GM19438 (cell line): ENCODE measurements around the gene TANC1.

Source experiments
- ATAC-seq: cut with Tn5 transposase; IDR thresholded peaks from one replicate; pipeline ENCODE4 v1.9.1; 2021; ENCODE audit warnings: low read depth; ENCODE audit not compliant: unreplicated experiment

The TANC1 gene

GRCh38 chr2:159109517-159109916 lies 141.1 kb downstream of the TANC1 start:
- no peak for ATAC-seq

- no peak for ATAC-seq
Measured at GRCh38 chr2:159110784-159111183, 142.3 kb downstream of the TANC1 start.

- no peak for ATAC-seq
Measured at GRCh38 chr2:159111346-159111927, 143.0 kb downstream of the TANC1 start.

GRCh38 chr2:159114835-159115234 lies 146.4 kb downstream of the TANC1 start:
- no peak for ATAC-seq

- ATAC-seq: no peak
Measured at GRCh38 chr2:159116922-159117321, 148.5 kb downstream of the TANC1 start.

- ATAC-seq: no peak
Measured at GRCh38 chr2:159117658-159118057, 149.2 kb downstream of the TANC1 start.

- ATAC-seq: peak; percentile 93
Measured at GRCh38 chr2:159118115-159118858, 149.8 kb downstream of the TANC1 start.

GRCh38 chr2:159118859-159119500 lies 150.5 kb downstream of the TANC1 start:
- ATAC-seq: no peak

GRCh38 chr2:159119652-159120257 lies 151.3 kb downstream of the TANC1 start:
- ATAC-seq: no peak

GRCh38 chr2:159123786-159124185 lies 155.3 kb downstream of the TANC1 start:
- ATAC-seq: no peak

- ATAC-seq: no peak
Measured at GRCh38 chr2:159124441-159124911, 156.0 kb downstream of the TANC1 start.

GRCh38 chr2:159124931-159125467 lies 156.6 kb downstream of the TANC1 start:
- ATAC-seq: no peak

- ATAC-seq: no peak
Measured at GRCh38 chr2:159125858-159126257, 157.4 kb downstream of the TANC1 start.

- ATAC-seq: no peak
Measured at GRCh38 chr2:159126432-159127022, 158.1 kb downstream of the TANC1 start.

GRCh38 chr2:159128191-159128590 lies 159.8 kb downstream of the TANC1 start:
- no peak for ATAC-seq

- no peak for ATAC-seq
Measured at GRCh38 chr2:159129269-159129668, 160.8 kb downstream of the TANC1 start.

GRCh38 chr2:159129824-159130223 lies 161.4 kb downstream of the TANC1 start:
- ATAC-seq: no peak

GRCh38 chr2:159130302-159130701 lies 161.9 kb downstream of the TANC1 start:
- no peak for ATAC-seq

GRCh38 chr2:159131267-159131913 lies 162.9 kb downstream of the TANC1 start:
- ATAC-seq: no peak

GRCh38 chr2:159131914-159132281 lies 163.5 kb downstream of the TANC1 start:
- no peak for ATAC-seq
